Activated CD4-positive, alpha-beta memory T cell treated with anti-CD3 and anti-CD28 coated beads, Interleukin-2, amount 10 ng/mL, durations not matched to agents 7 days and 5 days (primary cell): Measurements from ENCODE around the gene CFAP92. TPM values are rescaled to one million over a fixed set of nuclear protein-coding genes. Genes with fewer than 3 reads are reported as not detected.

ENCODE experiments used
- CTCF ChIA-PET: fragments of 350-600 bp; sonication (Branson Sonifier 250); formaldehyde crosslinking; loops from one replicate; lab custom pipeline; 2021; ENCODE audit warnings: antibody characterized with exemption, inconsistent platforms; lab: Charles Lee
- POLR2A ChIA-PET: fragments of 350-600 bp; sonication (Branson Sonifier 250); formaldehyde crosslinking; loops from one replicate; lab custom pipeline; 2021; ENCODE audit warnings: antibody characterized with exemption; lab: Charles Lee
- DNase-seq: peaks from one replicate; pipeline ENCODE4 v3.0.0-alpha.2; 2020
- H3K27ac Mint-ChIP-seq: one replicate; pipeline ENCODE4 v1.8.0; 2021; ENCODE audit warnings: mild to moderate bottlenecking, mixed read lengths
- H3K27me3 Mint-ChIP-seq: one replicate; pipeline ENCODE4 v1.8.0; 2021; ENCODE audit warnings: mixed read lengths
- H3K36me3 Mint-ChIP-seq: one replicate; pipeline ENCODE4 v1.8.0; 2021; ENCODE audit warnings: low read depth, mixed read lengths
- H3K4me1 Mint-ChIP-seq: one replicate; pipeline ENCODE4 v1.8.0; 2021; ENCODE audit warnings: mixed read lengths
- H3K4me3 Mint-ChIP-seq: one replicate; pipeline ENCODE4 v1.8.0; 2021; ENCODE audit warnings: mild to moderate bottlenecking, mixed read lengths
- H3K9me3 Mint-ChIP-seq: one replicate; pipeline ENCODE4 v1.8.0; 2021; ENCODE audit warnings: mixed read lengths
- total RNA-seq, 2 experiments: library from RNA; stranded (reverse); gene quantifications; one replicate each; pipeline ENCODE4 v1.2.3, GENCODE V29; 2021

The CFAP92 gene
- total RNA-seq, 2 experiments from 2014 or later = 0.15 TPM; not detected in 1

GRCh38 chr3:128914966-128915645, 78.8 kb downstream of the CFAP92 start:
- Mint-ChIP-seq H3K36me3 (peaks cover 66% of the 10 kb centered on the region), H3K27me3 (no peaks in the 10 kb centered on the region)

GRCh38 chr3:128911911-128912310, 82.0 kb downstream of the CFAP92 start:
- Mint-ChIP-seq H3K4me1 (no peaks in the 10 kb centered on the region), H3K36me3 (peaks cover 42% of the 10 kb centered on the region), H3K4me3 (no peak overlapping the region), H3K27me3 (no peaks in the 10 kb centered on the region), H3K27ac (no peak overlapping the region), H3K9me3 (no peaks in the 10 kb centered on the region)
- DNase-seq = no peak
- ChIA-PET POLR2A (no interaction called here), CTCF (no interaction called here)

More at GRCh38 chr3:128914966-128915645, 78.8 kb downstream of the CFAP92 start:
- no peak for DNase-seq
- H3K4me1 Mint-ChIP-seq = no peaks in the 10 kb centered on the region
- no peak overlapping the region for H3K27ac Mint-ChIP-seq
- H3K9me3 Mint-ChIP-seq = no peaks in the 10 kb centered on the region
- ChIA-PET POLR2A (no interaction called here), CTCF (interaction anchor here (0.9 to 1.0 kb wide), 3 partner anchors 8 to 15 kb away, joined by 3 to 5 read pairs (median 3); no protein-coding TSS in a partner anchor)
- no peak overlapping the region for H3K4me3 Mint-ChIP-seq

DNA sequence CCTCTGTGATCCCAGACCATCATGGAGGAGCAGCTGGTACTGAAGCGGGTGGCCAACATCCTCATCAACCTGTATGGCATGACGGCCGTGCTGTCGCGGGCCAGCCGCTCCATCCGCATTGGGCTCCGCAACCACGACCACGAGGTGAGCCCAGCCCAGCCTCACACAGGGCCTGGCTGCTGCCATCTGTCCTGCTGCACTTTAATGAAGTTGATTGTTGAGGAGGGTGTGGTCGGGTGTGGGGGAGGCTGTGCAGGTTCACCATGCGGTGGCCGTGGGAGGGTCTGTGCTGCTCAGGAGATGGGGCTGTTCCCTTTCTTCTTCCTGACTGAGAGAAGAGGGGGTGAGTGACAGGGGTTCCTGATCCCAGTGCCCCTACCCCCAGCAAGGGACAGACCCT, 83.9 kb downstream of the CFAP92 start:
- Mint-ChIP-seq H3K27me3 (no peaks in the 10 kb centered on the region), H3K9me3 (no peaks in the 10 kb centered on the region), H3K36me3 (peaks cover 43% of the 10 kb centered on the region), H3K4me1 (no peaks in the 10 kb centered on the region), H3K4me3 (no peak overlapping the region), H3K27ac (no peak overlapping the region)
- ChIA-PET CTCF (interaction anchor here (1.4 kb wide), 1 partner anchor 35 kb away, joined by 3 read pairs; no protein-coding TSS in a partner anchor), POLR2A (no interaction called here)
- DNase-seq = no peak

- Mint-ChIP-seq H3K27me3 (no peaks in the 10 kb centered on the region), H3K27ac (no peak overlapping the region), H3K9me3 (no peaks in the 10 kb centered on the region), H3K4me3 (no peak overlapping the region), H3K36me3 (peaks cover 45% of the 10 kb centered on the region), H3K4me1 (no peaks in the 10 kb centered on the region)
- DNase-seq = no peak
- POLR2A ChIA-PET = no interaction called here
- CTCF ChIA-PET = interaction anchor here (1.4 kb wide), 1 partner anchor 34 kb away, joined by 3 read pairs; no protein-coding TSS in a partner anchor
These were observed 84.9 kb downstream of the CFAP92 start for GRCh38 chr3:128908951-128909350.

GRCh38 chr3:128907706-128908445, 86.0 kb downstream of the CFAP92 start:
- POLR2A ChIA-PET = no interaction called here
- Mint-ChIP-seq H3K27me3 (no peaks in the 10 kb centered on the region), H3K27ac (no peak overlapping the region), H3K4me1 (no peaks in the 10 kb centered on the region), H3K9me3 (no peaks in the 10 kb centered on the region), H3K4me3 (no peak overlapping the region), H3K36me3 (peaks cover 42% of the 10 kb centered on the region)
- CTCF ChIA-PET = no interaction called here
- no peak for DNase-seq

- H3K27me3 Mint-ChIP-seq = no peaks in the 10 kb centered on the region
- POLR2A ChIA-PET = no interaction called here
- CTCF ChIA-PET = no interaction called here
- no peak overlapping the region for H3K27ac Mint-ChIP-seq
- H3K36me3 Mint-ChIP-seq = peaks cover 41% of the 10 kb centered on the region
- no peaks in the 10 kb centered on the region for H3K9me3 Mint-ChIP-seq
- H3K4me3 Mint-ChIP-seq = no peak overlapping the region
- H3K4me1 Mint-ChIP-seq = no peaks in the 10 kb centered on the region
- DNase-seq = no peak
These were observed 86.9 kb downstream of the CFAP92 start for GRCh38 chr3:128906804-128907525.

- CTCF ChIA-PET = no interaction called here
- DNase-seq = no peak
- H3K27me3 Mint-ChIP-seq = no peaks in the 10 kb centered on the region
- no peak overlapping the region for H3K4me3 Mint-ChIP-seq
- POLR2A ChIA-PET = interaction anchor here (1.1 kb wide), 1 partner anchor 18 kb away, joined by 3 read pairs; no protein-coding TSS in a partner anchor
- H3K27ac Mint-ChIP-seq = no peak overlapping the region
- H3K9me3 Mint-ChIP-seq = no peaks in the 10 kb centered on the region
- peaks cover 43% of the 10 kb centered on the region for H3K36me3 Mint-ChIP-seq
- no peaks in the 10 kb centered on the region for H3K4me1 Mint-ChIP-seq
These were observed 87.7 kb downstream of the CFAP92 start for GRCh38 chr3:128906031-128906803.

DNA sequence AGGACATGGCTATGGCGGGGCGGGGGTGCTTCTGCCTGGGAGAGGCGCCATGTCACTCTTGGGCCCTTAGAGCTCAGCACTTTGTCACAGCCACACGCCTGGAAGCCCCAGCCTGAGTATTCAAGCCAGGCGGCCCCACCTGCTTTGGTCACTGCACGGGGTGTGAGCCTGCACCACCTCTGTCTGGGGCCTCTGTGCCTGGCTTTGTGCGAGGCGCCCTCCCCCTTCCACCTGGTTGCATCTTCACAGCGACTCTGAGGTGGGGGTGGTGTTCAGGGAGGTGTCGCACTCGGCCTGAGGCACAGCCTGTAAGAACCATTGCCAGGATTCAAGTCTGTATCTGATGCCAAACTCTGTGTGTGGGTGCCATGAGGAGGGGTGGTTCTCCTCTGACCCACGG, 90.4 kb downstream of the CFAP92 start:
- POLR2A ChIA-PET = no interaction called here
- no peaks in the 10 kb centered on the region for H3K4me1 Mint-ChIP-seq
- no peaks in the 10 kb centered on the region for H3K9me3 Mint-ChIP-seq
- no peak overlapping the region for H3K4me3 Mint-ChIP-seq
- DNase-seq = no peak
- peaks cover 62% of the 10 kb centered on the region for H3K36me3 Mint-ChIP-seq
- H3K27ac Mint-ChIP-seq = no peak overlapping the region
- CTCF ChIA-PET = no interaction called here
- H3K27me3 Mint-ChIP-seq = no peaks in the 10 kb centered on the region

- Mint-ChIP-seq H3K27me3 (no peaks in the 10 kb centered on the region), H3K4me3 (no peak overlapping the region), H3K4me1 (peaks cover 2% of the 10 kb centered on the region), H3K36me3 (peaks cover 66% of the 10 kb centered on the region), H3K9me3 (no peaks in the 10 kb centered on the region), H3K27ac (no peak overlapping the region)
- ChIA-PET CTCF (no interaction called here), POLR2A (interaction anchor here (1.8 kb wide), 1 partner anchor 23 kb away, joined by 5 read pairs; the partner anchor contains the start of gene ACAD9)
- DNase-seq = no peak
These were observed 91.5 kb downstream of the CFAP92 start for GRCh38 chr3:128902426-128902825.

GRCh38 chr3:128895843-128896697, 97.8 kb downstream of the CFAP92 start:
- DNase-seq = no peak
- Mint-ChIP-seq H3K27ac (peak overlapping the region; percentile 50), H3K4me3 (no peak overlapping the region), H3K36me3 (peaks cover 63% of the 10 kb centered on the region), H3K9me3 (no peaks in the 10 kb centered on the region), H3K4me1 (peaks cover 11% of the 10 kb centered on the region), H3K27me3 (no peaks in the 10 kb centered on the region)
- ChIA-PET POLR2A (no interaction called here), CTCF (no interaction called here)

DNA sequence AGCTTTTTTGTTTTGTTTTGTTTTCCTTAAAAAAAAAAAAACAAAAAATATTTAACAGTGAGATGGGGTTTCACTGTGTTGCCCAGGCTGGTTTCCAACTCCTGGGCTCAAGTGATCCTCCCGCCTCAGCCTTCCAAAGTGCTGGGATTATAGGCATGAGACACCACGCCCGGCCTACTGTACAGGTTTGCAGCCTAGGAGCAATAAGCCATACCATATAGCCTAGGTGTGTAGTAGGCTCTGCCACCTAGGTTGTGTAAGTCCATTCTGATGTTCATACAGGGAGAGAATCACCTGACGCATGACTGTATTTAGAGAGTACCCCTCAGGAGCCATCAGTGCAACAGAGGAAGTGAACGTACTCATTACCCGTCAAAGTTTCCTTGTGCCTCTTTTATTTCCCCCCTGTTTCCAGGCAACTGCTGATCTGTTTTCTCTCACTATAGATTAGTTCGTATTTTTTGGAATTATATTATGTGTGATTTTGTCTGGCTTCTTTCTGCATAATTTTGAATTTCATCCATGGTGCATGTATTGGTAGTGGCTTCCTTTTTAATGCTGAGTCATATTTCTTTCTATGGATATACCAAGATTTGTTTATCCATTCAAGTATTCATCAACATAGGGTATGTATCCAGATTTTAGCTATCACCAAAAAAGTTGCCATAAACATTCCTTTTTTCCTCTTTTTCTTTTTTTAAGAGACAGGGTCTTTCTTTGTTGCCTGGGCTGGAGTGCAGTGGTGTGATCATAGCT, 104.6 kb downstream of the CFAP92 start:
- Mint-ChIP-seq H3K27ac (no peak overlapping the region), H3K4me3 (no peak overlapping the region), H3K36me3 (peaks cover 28% of the 10 kb centered on the region), H3K4me1 (peaks cover 3% of the 10 kb centered on the region), H3K9me3 (no peaks in the 10 kb centered on the region), H3K27me3 (no peaks in the 10 kb centered on the region)
- ChIA-PET POLR2A (no interaction called here), CTCF (interaction anchor here (0.9 to 1.0 kb wide), 2 partner anchors 11 to 81 kb away, joined by 3 to 6 read pairs; partner anchors contain the start of gene ACAD9)
- DNase-seq = no peak
